ENCODE results near the gene FAM174C. TPM values are rescaled to one million over a fixed set of nuclear protein-coding genes. Genes with fewer than 3 reads are reported as not detected.
"Not testable (repeated sequence)": the region's sequence is repeated elsewhere in the genome, so short reads cannot be mapped to it uniquely, and the experiment has no call there.

The FAM174C gene
- total RNA-seq, 4 donors from 2014 or later: 44.3 to 72.5 (median 58.2) TPM

- Histone ChIP-seq H3K9me3 (no peaks in the 10 kb centered on the region), H3K4me3 (no peak overlapping the region), H3K27ac (no peak overlapping the region), H3K27me3 (peaks cover 76% of the 10 kb centered on the region), H3K4me1 (peaks cover 16% of the 10 kb centered on the region), H3K36me3 (no peaks in the 10 kb centered on the region)
- 71% methylated on average over 9 of the region's 13 CpGs for WGBS
- no peak for TF ChIP-seq POLR2A (IDR thresholded peaks at IDR 0.05)
- no peak for TF ChIP-seq EP300 (IDR thresholded peaks at IDR 0.05)
- TF ChIP-seq, protein P1, sequence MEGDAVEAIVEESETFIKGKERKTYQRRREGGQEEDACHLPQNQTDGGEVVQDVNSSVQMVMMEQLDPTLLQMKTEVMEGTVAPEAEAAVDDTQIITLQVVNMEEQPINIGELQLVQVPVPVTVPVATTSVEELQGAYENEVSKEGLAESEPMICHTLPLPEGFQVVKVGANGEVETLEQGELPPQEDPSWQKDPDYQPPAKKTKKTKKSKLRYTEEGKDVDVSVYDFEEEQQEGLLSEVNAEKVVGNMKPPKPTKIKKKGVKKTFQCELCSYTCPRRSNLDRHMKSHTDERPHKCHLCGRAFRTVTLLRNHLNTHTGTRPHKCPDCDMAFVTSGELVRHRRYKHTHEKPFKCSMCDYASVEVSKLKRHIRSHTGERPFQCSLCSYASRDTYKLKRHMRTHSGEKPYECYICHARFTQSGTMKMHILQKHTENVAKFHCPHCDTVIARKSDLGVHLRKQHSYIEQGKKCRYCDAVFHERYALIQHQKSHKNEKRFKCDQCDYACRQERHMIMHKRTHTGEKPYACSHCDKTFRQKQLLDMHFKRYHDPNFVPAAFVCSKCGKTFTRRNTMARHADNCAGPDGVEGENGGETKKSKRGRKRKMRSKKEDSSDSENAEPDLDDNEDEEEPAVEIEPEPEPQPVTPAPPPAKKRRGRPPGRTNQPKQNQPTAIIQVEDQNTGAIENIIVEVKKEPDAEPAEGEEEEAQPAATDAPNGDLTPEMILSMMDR (IDR thresholded peaks at IDR 0.05): no peak
- no peak for TF ChIP-seq POLR2AphosphoS5 (IDR thresholded peaks at IDR 0.05)
- no peak for DNase-seq (ENCODE audit: low spot score in 2 of 2)
Measured at GRCh38 chr19:1316466-1316865, 41.1 kb downstream of the FAM174C start.

DNA sequence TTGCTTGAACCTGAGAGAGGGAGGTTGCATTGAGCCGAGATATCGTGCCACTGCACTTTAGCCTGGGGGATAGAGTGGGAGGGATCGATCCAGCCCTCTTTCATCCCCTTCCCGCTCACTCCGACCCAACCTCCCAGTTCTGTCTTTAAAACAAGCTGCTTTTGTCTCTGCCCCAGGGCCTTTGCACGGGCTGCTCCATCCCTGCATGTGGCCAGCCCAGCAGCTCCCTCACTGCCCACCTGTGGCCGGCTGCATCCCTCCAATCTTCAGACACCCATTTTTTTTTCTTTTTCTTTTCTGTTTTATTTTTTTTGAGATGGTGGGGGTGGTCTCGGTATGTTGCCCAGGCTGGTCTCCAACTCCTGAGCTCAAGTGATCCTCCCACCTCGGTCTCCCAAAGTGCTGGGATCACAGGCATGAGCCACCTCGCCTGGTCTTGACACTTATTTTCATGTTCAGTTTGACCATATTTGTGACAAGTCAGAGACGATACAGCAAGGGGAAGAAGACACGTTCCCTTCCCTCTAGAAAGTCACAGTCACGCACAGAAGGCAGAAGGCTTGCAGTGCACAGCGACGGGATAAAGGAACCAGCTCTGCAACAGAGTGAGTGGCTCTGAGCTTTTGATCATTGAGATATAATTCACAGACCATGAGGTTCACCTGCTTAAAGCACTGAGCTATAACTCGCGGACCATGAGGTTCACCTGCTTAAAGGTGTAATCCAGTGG, 42.1 kb downstream of the FAM174C start:
- Histone ChIP-seq H3K4me1 (peaks cover 16% of the 10 kb centered on the region), H3K27me3 (peaks cover 73% of the 10 kb centered on the region), H3K9me3 (no peaks in the 10 kb centered on the region), H3K36me3 (no peaks in the 10 kb centered on the region), H3K27ac (no peak overlapping the region), H3K4me3 (no peak overlapping the region)
- no peak for DNase-seq (ENCODE audit: low spot score in 2 of 2)
- WGBS: 62% methylated on average over 17 of the region's 17 CpGs
- TF ChIP-seq POLR2A (IDR thresholded peaks at IDR 0.05) (no peak), EP300 (IDR thresholded peaks at IDR 0.05) (no peak), POLR2AphosphoS5 (IDR thresholded peaks at IDR 0.05) (no peak)
- TF ChIP-seq, protein P1 (IDR thresholded peaks at IDR 0.05): no peak

- TF ChIP-seq, protein P1 (IDR thresholded peaks at IDR 0.05): no peak
- TF ChIP-seq POLR2AphosphoS5 (IDR thresholded peaks at IDR 0.05) (no peak), EP300 (IDR thresholded peaks at IDR 0.05) (no peak), POLR2A (IDR thresholded peaks at IDR 0.05) (no peak)
- H3K27ac ChIP-seq: no peak overlapping the region
- no peaks in the 10 kb centered on the region for H3K9me3 ChIP-seq
- peaks cover 67% of the 10 kb centered on the region for H3K27me3 ChIP-seq
- WGBS: 52% methylated on average over 29 of the region's 46 CpGs
- DNase-seq (ENCODE audit: low spot score in 2 of 2): peak in 1 of 2 donors; percentile 78
- H3K36me3 ChIP-seq: no peaks in the 10 kb centered on the region
- no peak overlapping the region for H3K4me3 ChIP-seq
- peaks cover 9% of the 10 kb centered on the region for H3K4me1 ChIP-seq
Measured at GRCh38 chr19:1318678-1319471, 43.5 kb downstream of the FAM174C start.

- H3K36me3 ChIP-seq; H3K9me3 ChIP-seq; DNase-seq (ENCODE audit: low spot score in 2 of 2); H3K27ac ChIP-seq; H3K4me3 ChIP-seq: not testable (repeated sequence)
- H3K27me3 ChIP-seq: peaks cover 65% of the 10 kb centered on the region
- H3K4me1 ChIP-seq: peaks cover 19% of the 10 kb centered on the region
- WGBS: 92% methylated on average over 3 of the region's 3 CpGs
Measured at GRCh38 chr19:1320282-1320650, 44.9 kb downstream of the FAM174C start.

DNA sequence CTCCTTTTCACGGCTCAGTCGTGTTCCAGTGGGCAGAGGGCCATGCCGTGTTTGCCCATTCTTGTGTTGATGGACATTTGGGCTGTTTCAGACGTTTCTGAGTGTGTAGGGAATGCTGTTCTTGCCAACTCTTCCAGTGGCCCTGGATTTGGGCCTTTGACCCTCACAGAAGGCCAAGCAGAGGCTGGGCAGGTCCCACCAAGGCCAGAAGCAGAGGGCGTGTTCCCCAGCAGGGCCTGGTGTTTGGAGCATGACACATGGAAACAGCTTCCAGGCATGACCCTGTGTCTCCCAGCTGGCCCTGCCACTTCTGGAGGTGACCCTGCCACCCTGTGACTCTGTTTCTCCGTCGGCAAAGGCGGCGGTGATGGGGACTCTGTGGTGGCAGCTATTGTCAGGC, 46.2 kb downstream of the FAM174C start:
- TF ChIP-seq POLR2AphosphoS5 (IDR thresholded peaks at IDR 0.05): no peak
- no peak for TF ChIP-seq EP300 (IDR thresholded peaks at IDR 0.05)
- TF ChIP-seq POLR2A (IDR thresholded peaks at IDR 0.05): no peak
- H3K9me3 ChIP-seq: no peaks in the 10 kb centered on the region
- H3K4me1 ChIP-seq: peaks cover 10% of the 10 kb centered on the region
- no peak overlapping the region for H3K4me3 ChIP-seq
- WGBS: 83% methylated on average over 1 of the region's 9 CpGs
- peaks cover 52% of the 10 kb centered on the region for H3K27me3 ChIP-seq
- no peaks in the 10 kb centered on the region for H3K36me3 ChIP-seq
- H3K27ac ChIP-seq: no peak overlapping the region
- DNase-seq (ENCODE audit: low spot score in 2 of 2): no peak

Data from suprapubic skin (tissue), 4 donors.